Osteoblast (primary cell): ENCODE results near the gene TBC1D32. TPM values are rescaled to one million over a fixed set of nuclear protein-coding genes. Genes with fewer than 3 reads are reported as not detected.
"Not testable (repeated sequence)": the region's sequence is repeated elsewhere in the genome, so short reads cannot be mapped to it uniquely, and the experiment has no call there.

Experiments used
- DNase-seq: peaks from one replicate; pipeline ENCODE4 v3.0.0; 2011; ENCODE audit warnings: low spot score, mixed read lengths; ENCODE audit not compliant: insufficient read length; ENCODE audit errors: missing footprints
- H2AFZ ChIP-seq: 2 replicates; pipeline ENCODE4 v1.6.0; 2011; ENCODE audit warnings: mild to moderate bottlenecking, low read length
- H3K27ac ChIP-seq: 2 replicates; pipeline ENCODE4 v1.5.1; 2011; ENCODE audit warnings: mild to moderate bottlenecking, low read depth, low read length, moderate library complexity
- H3K27me3 ChIP-seq: 2 replicates; pipeline ENCODE4 v1.6.0; 2012; ENCODE audit warnings: mild to moderate bottlenecking, control low read depth, inconsistent platforms, low read length, moderate library complexity; ENCODE audit not compliant: insufficient read depth
- H3K36me3 ChIP-seq: 2 replicates; pipeline ENCODE4 v1.5.1; 2011; ENCODE audit warnings: mild to moderate bottlenecking, low read length, control low read depth, moderate library complexity; ENCODE audit not compliant: insufficient read depth
- H3K4me1 ChIP-seq: 2 replicates; pipeline ENCODE4 v1.5.1; 2011; ENCODE audit warnings: mild to moderate bottlenecking, low read length, control low read depth, moderate library complexity; ENCODE audit not compliant: insufficient read depth
- H3K4me2 ChIP-seq: 2 replicates; pipeline ENCODE4 v1.6.0; 2011; ENCODE audit warnings: mild to moderate bottlenecking, low read length; ENCODE audit not compliant: insufficient read depth
- H3K4me3 ChIP-seq: fragments of 200-600 bp; sonication (generic); 3 replicates; pipeline ENCODE4 v1.5.1; 2012; ENCODE audit warnings: mild to moderate bottlenecking, low read length, inconsistent platforms; ENCODE audit not compliant: insufficient read depth
- H3K79me2 ChIP-seq: 2 replicates; pipeline ENCODE4 v1.6.0; 2012; ENCODE audit warnings: mild to moderate bottlenecking, low read length, control low read depth, inconsistent platforms; ENCODE audit not compliant: insufficient read depth
- H3K9me3 ChIP-seq: 2 replicates; pipeline ENCODE4 v1.5.1; 2011; ENCODE audit warnings: low read depth, low read length, control low read depth
- H4K20me1 ChIP-seq: 2 replicates; pipeline ENCODE4 v1.6.0; 2012; ENCODE audit warnings: mild to moderate bottlenecking, low read length, control low read depth; ENCODE audit not compliant: insufficient read depth
- total RNA-seq: library from RNA; depleted of rRNA; stranded (reverse); fragments of >200 nt; gene quantifications from 2 replicates; pipeline ENCODE4 v1.2.3, GENCODE V29; 2012
- TF ChIP-seq, protein P1 (sequence below): IDR thresholded peaks from 2 replicates; pipeline ENCODE4 v1.5.1; 2011; ENCODE audit warnings: mild to moderate bottlenecking, low read depth, low read length, moderate library complexity; ENCODE audit errors: extremely low read depth

Gene TBC1D32
- total RNA-seq, 1 donor = 17.4 TPM

DNA sequence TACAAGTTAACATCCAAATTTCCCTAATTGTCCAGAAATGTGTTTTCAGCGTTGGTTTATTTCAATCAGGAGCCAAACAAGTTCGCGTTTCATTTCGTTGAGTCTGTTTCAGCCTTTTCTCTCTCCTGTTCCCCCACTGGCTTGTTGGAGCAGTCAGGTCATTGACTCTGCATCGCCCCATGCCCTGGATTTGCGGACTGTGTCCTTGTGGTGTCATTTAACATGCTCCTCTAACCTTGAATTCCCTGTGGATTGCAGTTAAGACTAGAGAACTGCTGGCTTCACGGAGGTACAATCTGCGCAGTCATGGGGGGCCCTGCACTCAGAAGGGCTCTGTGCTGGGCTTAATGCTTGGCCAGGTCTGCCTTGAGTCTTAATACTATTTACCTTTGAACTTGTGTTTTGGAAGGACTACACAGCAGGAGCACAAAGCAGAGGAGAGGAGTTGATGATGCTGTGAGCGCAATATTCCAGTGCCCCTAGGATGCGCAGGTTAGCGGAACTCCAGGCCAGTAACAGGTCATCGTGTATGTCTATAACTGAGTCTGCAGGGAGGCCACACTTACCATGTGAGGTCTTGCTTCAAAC, 5.5 kb upstream of the TBC1D32 start:
- Histone ChIP-seq H3K36me3 (no peaks in the 10 kb centered on the region), H3K4me3 (no peak overlapping the region), H2AFZ (no peak overlapping the region), H4K20me1 (no peaks in the 10 kb centered on the region), H3K27ac (no peak overlapping the region), H3K27me3 (no peaks in the 10 kb centered on the region), H3K9me3 (no peaks in the 10 kb centered on the region), H3K79me2 (no peaks in the 10 kb centered on the region), H3K4me1 (peaks cover 5% of the 10 kb centered on the region), H3K4me2 (no peak overlapping the region)
- TF ChIP-seq, protein P1, sequence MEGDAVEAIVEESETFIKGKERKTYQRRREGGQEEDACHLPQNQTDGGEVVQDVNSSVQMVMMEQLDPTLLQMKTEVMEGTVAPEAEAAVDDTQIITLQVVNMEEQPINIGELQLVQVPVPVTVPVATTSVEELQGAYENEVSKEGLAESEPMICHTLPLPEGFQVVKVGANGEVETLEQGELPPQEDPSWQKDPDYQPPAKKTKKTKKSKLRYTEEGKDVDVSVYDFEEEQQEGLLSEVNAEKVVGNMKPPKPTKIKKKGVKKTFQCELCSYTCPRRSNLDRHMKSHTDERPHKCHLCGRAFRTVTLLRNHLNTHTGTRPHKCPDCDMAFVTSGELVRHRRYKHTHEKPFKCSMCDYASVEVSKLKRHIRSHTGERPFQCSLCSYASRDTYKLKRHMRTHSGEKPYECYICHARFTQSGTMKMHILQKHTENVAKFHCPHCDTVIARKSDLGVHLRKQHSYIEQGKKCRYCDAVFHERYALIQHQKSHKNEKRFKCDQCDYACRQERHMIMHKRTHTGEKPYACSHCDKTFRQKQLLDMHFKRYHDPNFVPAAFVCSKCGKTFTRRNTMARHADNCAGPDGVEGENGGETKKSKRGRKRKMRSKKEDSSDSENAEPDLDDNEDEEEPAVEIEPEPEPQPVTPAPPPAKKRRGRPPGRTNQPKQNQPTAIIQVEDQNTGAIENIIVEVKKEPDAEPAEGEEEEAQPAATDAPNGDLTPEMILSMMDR = no peak
- DNase-seq = no peak

DNA sequence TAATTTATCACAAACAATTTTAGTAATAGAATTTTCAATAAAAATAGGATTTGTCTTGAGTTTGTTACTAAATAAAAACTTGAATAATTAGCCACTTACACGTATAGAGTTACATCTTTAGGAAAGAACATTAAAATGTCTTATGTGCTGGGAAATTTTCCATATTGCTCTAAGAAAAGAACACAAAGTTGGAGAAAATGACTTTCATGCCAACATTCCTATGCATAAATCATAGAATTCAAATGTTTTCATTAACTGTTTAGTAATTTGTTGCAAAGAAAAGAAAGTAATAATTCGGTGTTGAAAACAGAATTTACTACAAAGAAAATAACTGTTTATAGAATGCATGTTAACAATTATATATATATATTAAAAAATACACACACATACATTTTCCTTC, 4.7 kb upstream of the TBC1D32 start:
- Histone ChIP-seq H3K4me2 (no peak overlapping the region), H3K27ac (no peak overlapping the region), H2AFZ (no peak overlapping the region), H3K4me3 (no peak overlapping the region), H3K36me3 (no peaks in the 10 kb centered on the region), H3K4me1 (peaks cover 7% of the 10 kb centered on the region), H3K79me2 (no peaks in the 10 kb centered on the region), H3K27me3 (no peaks in the 10 kb centered on the region), H3K9me3 (no peaks in the 10 kb centered on the region), H4K20me1 (no peaks in the 10 kb centered on the region)
- no peak for DNase-seq
- TF ChIP-seq, protein P1 = no peak

DNA sequence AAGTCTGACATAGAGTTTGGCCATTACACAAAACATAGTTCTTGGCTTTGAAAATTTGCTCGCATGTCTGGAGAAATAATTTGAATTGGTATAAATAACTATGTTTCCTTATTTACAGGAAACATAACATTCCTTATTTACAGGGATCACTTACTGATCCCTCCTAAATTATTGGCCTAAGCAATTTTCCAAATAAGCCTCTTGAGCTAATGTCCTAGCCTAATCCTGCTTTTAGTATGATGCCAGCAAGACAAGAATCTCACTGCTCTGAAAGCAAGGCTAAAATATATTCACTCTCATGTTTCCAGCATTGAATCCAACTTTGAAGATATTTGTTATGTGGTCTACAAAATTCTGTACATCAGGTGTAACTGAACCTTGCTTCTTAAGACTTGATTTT, 4.1 kb upstream of the TBC1D32 start:
- no peak overlapping the region for H3K4me3 ChIP-seq
- no peaks in the 10 kb centered on the region for H4K20me1 ChIP-seq
- no peaks in the 10 kb centered on the region for H3K27me3 ChIP-seq
- no peaks in the 10 kb centered on the region for H3K9me3 ChIP-seq
- H3K27ac ChIP-seq = no peak overlapping the region
- TF ChIP-seq, protein P1 = no peak
- no peak overlapping the region for H3K4me2 ChIP-seq
- H3K79me2 ChIP-seq = peaks cover under 1% of the 10 kb centered on the region
- H2AFZ ChIP-seq = no peak overlapping the region
- H3K4me1 ChIP-seq = peaks cover 9% of the 10 kb centered on the region
- DNase-seq = no peak
- no peaks in the 10 kb centered on the region for H3K36me3 ChIP-seq

DNA sequence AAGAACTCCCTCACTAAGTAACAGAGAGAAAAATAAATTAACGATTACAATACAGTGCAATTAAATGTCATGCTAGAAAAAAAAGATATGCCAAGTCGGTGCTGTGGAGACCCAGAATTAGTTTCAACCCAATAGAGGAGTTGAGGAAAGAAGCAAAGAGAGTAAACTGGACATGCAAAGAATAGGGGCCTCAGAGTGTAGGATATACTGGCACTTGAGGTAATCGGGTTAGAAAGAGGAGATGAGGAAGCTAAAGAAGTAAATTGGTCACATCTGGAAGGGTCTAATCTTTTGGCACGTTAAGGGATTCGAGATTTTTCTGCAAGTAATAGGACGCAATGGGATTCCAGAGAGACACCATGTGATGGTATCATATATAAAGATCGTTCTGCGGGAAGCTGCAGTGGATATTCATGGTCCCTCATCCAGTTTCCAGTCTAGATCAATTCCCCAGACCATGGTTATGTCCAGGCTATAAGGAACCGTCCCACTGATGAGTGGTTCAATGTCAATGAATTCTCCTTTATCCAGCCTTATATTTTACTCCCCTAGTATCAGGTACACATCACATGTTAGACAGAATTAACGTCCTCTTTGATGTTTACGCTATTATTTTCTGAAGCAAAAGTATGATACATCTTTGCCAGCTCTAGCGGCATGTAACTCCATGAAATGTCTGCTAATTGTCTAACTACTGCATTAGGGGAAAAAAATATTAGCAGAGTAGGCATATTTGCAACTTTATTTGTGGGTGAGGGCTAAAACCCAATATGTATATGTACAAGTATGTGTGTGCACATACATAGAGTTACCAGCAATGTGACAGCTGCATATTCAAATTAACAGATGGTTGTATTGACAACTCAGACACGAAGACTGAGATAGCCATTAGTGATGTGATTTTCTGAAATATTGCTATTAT, 1.1 kb upstream of the TBC1D32 start:
- Histone ChIP-seq H4K20me1 (no peaks in the 10 kb centered on the region), H3K4me3 (peak overlapping the region; percentile 86), H3K9me3 (no peaks in the 10 kb centered on the region), H3K27ac (peak overlapping the region; percentile 99), H3K4me2 (peak overlapping the region; percentile 76), H3K79me2 (peaks cover 4% of the 10 kb centered on the region), H3K36me3 (no peaks in the 10 kb centered on the region), H2AFZ (peak overlapping the region; percentile 98), H3K27me3 (no peaks in the 10 kb centered on the region), H3K4me1 (peaks cover 9% of the 10 kb centered on the region)
- TF ChIP-seq, protein P1 = no peak
- no peak for DNase-seq

DNA sequence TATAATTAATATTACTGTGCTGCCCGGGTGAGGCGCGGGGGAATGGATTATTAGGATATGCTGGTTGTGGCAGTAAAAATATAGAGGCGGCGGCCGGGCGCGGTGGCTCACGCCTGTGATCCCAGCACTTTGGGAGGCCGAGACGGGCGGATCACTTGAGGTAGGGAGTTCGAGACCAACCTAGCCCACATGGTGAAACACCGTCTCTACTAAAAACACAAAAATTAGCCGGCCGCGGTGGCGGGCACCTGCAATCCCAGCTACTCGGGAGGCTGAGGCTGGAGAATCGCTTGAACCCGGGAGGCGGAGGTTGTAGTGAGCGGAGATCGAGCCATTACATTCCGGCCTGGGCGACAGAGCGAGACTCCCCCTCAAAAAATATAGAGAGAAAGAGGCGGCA, 586 bp downstream of the TBC1D32 start:
- H3K27me3 ChIP-seq, H4K20me1 ChIP-seq, H3K79me2 ChIP-seq, DNase-seq, H3K36me3 ChIP-seq, H3K4me1 ChIP-seq, H3K9me3 ChIP-seq: not testable (repeated sequence)
- peak overlapping the region; percentile 98 for H2AFZ ChIP-seq
- H3K27ac ChIP-seq = peak overlapping the region; percentile 99
- peak overlapping the region; percentile 76 for H3K4me2 ChIP-seq
- peak overlapping the region; percentile 86 for H3K4me3 ChIP-seq
